Ovary (tissue), 3 donors: ENCODE measurements around the gene IFNA2.

Experiments used
- EP300 ChIP-seq: sonication (generic); formaldehyde crosslinking; IDR thresholded peaks from one replicate; pipeline ENCODE4 v1.6.1; 2017; ENCODE audit warnings: antibody characterized with exemption
- POLR2A ChIP-seq: fragments of 450-650 bp; IDR thresholded peaks from one replicate; pipeline ENCODE4 v1.6.1; 2017; ENCODE audit warnings: antibody characterized with exemption, mild to moderate bottlenecking, moderate library complexity
- TF ChIP-seq, protein P1 (sequence below), 3 donors: fragments of 450-650 bp in 2 of 3; fragments of 200-600 bp in 1 of 3; IDR thresholded peaks; one replicate each; pipeline versions ENCODE4 v1.5.1 to v1.8.0; 2016 to 2022; ENCODE audit warnings: antibody characterized with exemption in 3 of 3, mild to moderate bottlenecking in 1 of 3
- donor health status: DM: no; HTN: no; CAD: no.

DNA sequence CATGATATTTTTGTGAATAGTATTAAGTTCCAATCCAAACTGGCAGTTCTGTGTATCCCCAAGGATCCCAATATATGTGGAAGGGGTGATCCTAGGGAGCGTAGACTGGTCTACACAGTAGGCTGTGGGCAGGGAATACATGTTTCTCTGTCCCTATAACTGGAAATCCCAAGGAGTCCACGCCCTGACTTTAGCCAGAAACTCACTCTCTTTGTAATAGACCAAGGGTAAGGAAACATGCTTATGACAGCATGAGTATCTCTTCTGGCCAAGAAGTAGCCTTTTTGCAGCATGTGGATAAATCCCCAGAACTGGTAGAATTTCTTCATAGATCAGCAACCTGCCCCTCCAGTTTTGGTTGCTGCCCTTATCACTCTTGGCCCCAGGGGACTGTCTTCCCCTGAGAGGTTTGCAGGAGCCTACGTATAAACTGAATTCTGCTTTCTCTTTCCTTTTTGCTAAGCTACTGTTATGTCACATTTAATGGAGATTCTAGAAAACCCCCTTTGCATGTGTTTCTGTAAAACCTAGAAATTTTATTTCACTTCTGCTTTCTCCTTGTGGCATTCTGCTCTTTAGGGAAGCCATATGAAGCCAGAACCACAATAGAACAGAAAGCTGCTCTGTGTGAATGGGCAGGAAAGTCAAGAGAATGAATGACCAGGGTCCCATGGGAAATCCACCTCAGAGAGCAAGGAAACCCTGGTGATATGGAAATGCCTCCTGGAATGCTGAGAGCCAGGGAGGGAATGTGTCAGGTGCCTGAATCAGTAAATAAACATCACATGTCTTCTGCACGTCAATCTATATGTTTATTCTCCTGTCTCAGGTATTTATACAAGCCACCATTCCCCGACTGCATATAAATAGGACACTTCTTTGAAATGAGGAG, 3.5 kb downstream of the IFNA2 start:
- TF ChIP-seq, protein P1, sequence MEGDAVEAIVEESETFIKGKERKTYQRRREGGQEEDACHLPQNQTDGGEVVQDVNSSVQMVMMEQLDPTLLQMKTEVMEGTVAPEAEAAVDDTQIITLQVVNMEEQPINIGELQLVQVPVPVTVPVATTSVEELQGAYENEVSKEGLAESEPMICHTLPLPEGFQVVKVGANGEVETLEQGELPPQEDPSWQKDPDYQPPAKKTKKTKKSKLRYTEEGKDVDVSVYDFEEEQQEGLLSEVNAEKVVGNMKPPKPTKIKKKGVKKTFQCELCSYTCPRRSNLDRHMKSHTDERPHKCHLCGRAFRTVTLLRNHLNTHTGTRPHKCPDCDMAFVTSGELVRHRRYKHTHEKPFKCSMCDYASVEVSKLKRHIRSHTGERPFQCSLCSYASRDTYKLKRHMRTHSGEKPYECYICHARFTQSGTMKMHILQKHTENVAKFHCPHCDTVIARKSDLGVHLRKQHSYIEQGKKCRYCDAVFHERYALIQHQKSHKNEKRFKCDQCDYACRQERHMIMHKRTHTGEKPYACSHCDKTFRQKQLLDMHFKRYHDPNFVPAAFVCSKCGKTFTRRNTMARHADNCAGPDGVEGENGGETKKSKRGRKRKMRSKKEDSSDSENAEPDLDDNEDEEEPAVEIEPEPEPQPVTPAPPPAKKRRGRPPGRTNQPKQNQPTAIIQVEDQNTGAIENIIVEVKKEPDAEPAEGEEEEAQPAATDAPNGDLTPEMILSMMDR (IDR thresholded peaks at IDR 0.05): no peak
- no peak for TF ChIP-seq EP300
- TF ChIP-seq POLR2A: no peak
